Muscle layer of duodenum (tissue), 2 donors: ENCODE measurements around the gene CD3G.

Experiments
- H3K27ac ChIP-seq: one replicate; pipeline ENCODE4 v1.7.0; 2013; ENCODE audit warnings: mild to moderate bottlenecking, low read length
- H3K27me3 ChIP-seq: one replicate; pipeline ENCODE4 v1.7.0; 2013; ENCODE audit warnings: low read depth, mild to moderate bottlenecking, control low read depth, low read length
- H3K36me3 ChIP-seq, 2 donors: one replicate each; pipeline ENCODE4 v1.7.0; 2013; ENCODE audit warnings: low read length in 2 of 2, control low read depth in 1 of 2, mild to moderate bottlenecking in 1 of 2; ENCODE audit not compliant: insufficient read depth in 2 of 2, control insufficient read depth in 1 of 2
- H3K4me1 ChIP-seq, 2 donors: one replicate each; pipeline ENCODE4 v1.7.0; 2013; ENCODE audit warnings: low read length in 2 of 2, mild to moderate bottlenecking in 2 of 2, control low read depth in 1 of 2, moderate library complexity in 1 of 2; ENCODE audit not compliant: insufficient read depth in 2 of 2, control insufficient read depth in 1 of 2
- H3K4me3 ChIP-seq, 2 donors: one replicate each; pipeline ENCODE4 v1.7.0; 2013; ENCODE audit warnings: low read length in 2 of 2, low read depth in 1 of 2, mild to moderate bottlenecking in 1 of 2
- H3K9me3 ChIP-seq, 2 donors: one replicate each; pipeline ENCODE4 v1.7.0; 2013; ENCODE audit warnings: low read length in 2 of 2, control low read depth in 1 of 2, mild to moderate bottlenecking in 1 of 2; ENCODE audit not compliant: control insufficient read depth in 1 of 2
- donor health status: healthy.

Gene CD3G

DNA sequence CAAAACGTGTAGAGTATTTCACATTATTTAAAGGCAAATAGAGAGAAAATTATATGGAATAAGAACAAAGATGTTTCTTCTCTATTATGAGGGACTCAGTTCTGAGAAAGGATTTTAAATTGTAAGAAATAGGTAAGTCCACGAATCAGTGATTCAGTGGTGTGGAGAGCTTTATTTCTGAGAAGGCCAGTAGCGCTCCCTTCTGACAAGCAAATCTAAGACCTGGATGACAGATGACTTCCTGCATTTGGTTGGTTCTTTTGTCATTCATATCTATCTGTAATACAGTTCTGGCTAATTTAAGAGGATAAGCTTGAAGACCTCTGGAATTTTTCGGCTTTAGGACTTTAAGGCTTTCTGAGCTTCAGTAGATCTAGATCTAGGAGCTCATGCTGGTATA is 32.6 kb upstream of the CD3G start:
- Histone ChIP-seq H3K27me3 (no peaks in the 10 kb centered on the region), H3K4me1 (peaks cover 9 to 12% of the 10 kb centered on the region in 2 donors), H3K4me3 (no peak overlapping the region), H3K9me3 (no peaks in the 10 kb centered on the region), H3K27ac (no peak overlapping the region), H3K36me3 (no peaks in the 10 kb centered on the region)

DNA sequence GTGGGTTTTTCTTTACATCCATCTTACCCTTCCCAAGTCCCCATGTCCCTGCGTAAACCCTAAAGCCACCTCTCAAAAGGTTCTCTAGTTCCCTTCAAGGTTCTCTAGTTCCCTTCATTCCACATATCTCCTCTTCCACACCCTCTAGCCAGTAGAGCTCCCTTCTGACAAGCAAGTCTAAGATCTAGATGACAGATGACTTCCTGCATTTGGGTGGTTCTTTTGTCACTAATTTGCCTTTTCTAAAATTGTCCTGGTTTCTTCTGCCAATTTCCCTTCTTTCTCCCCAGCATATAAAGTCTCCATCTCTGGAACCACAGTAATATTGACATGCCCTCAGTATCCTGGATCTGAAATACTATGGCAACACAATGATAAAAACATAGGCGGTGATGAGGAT is 31.8 kb upstream of the CD3G start:
- H3K36me3 ChIP-seq: no peaks in the 10 kb centered on the region
- no peaks in the 10 kb centered on the region for H3K9me3 ChIP-seq
- H3K4me1 ChIP-seq: peaks cover 12 to 17% of the 10 kb centered on the region in 2 donors
- H3K4me3 ChIP-seq: no peak overlapping the region
- no peaks in the 10 kb centered on the region for H3K27me3 ChIP-seq
- H3K27ac ChIP-seq: no peak overlapping the region

- Histone ChIP-seq H3K27me3 (no peaks in the 10 kb centered on the region), H3K9me3 (no peaks in the 10 kb centered on the region), H3K36me3 (no peaks in the 10 kb centered on the region), H3K4me3 (no peak overlapping the region), H3K4me1 (peaks cover 12 to 17% of the 10 kb centered on the region in 2 donors), H3K27ac (no peak overlapping the region)
Measured at GRCh38 chr11:118313242-118313641, 30.9 kb upstream of the CD3G start.

- no peak overlapping the region for H3K4me3 ChIP-seq
- H3K27me3 ChIP-seq: no peaks in the 10 kb centered on the region
- H3K9me3 ChIP-seq: no peaks in the 10 kb centered on the region
- H3K27ac ChIP-seq: no peak overlapping the region
- peaks cover 12 to 17% of the 10 kb centered on the region in 2 donors for H3K4me1 ChIP-seq
- no peaks in the 10 kb centered on the region for H3K36me3 ChIP-seq
Measured at GRCh38 chr11:118314988-118315411, 29.1 kb upstream of the CD3G start.

GRCh38 chr11:118318124-118318523 is 26.0 kb upstream of the CD3G start:
- Histone ChIP-seq H3K36me3 (no peaks in the 10 kb centered on the region), H3K4me1 (peaks cover 12 to 17% of the 10 kb centered on the region in 2 donors), H3K9me3 (no peaks in the 10 kb centered on the region), H3K4me3 (no peak overlapping the region), H3K27ac (no peak overlapping the region), H3K27me3 (no peaks in the 10 kb centered on the region)

- Histone ChIP-seq H3K36me3 (no peaks in the 10 kb centered on the region), H3K27ac (no peak overlapping the region), H3K27me3 (no peaks in the 10 kb centered on the region), H3K4me3 (no peak overlapping the region), H3K4me1 (peaks cover 12 to 17% of the 10 kb centered on the region in 2 donors), H3K9me3 (no peaks in the 10 kb centered on the region)
Measured at GRCh38 chr11:118318581-118319336, 25.4 kb upstream of the CD3G start.

DNA sequence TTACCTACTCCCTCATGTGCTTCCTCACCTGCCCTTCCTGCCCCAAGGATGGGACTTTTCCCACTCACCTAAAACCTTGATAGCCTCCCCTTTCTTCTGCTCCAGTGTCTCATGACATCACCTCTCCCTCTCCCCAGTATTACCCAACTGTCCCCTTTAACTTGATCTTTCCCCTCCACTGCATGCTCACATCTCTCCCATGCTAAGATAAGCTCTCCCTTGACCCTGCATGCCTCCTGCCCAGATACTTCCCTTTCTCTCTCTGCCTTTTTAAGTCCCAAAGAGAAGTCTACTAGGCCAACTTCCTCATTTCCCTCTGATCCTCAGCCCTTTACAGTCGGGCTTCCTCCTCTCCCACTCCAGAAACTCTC is 24.8 kb upstream of the CD3G start:
- Histone ChIP-seq H3K4me1 (peaks cover 12 to 17% of the 10 kb centered on the region in 2 donors), H3K27ac (no peak overlapping the region), H3K27me3 (no peaks in the 10 kb centered on the region), H3K4me3 (no peak overlapping the region), H3K36me3 (no peaks in the 10 kb centered on the region), H3K9me3 (no peaks in the 10 kb centered on the region)

GRCh38 chr11:118320515-118320914 is 23.6 kb upstream of the CD3G start:
- Histone ChIP-seq H3K27me3 (no peaks in the 10 kb centered on the region), H3K4me1 (peaks cover 9 to 16% of the 10 kb centered on the region in 2 donors), H3K27ac (no peak overlapping the region), H3K36me3 (no peaks in the 10 kb centered on the region), H3K4me3 (no peak overlapping the region), H3K9me3 (no peaks in the 10 kb centered on the region)

DNA sequence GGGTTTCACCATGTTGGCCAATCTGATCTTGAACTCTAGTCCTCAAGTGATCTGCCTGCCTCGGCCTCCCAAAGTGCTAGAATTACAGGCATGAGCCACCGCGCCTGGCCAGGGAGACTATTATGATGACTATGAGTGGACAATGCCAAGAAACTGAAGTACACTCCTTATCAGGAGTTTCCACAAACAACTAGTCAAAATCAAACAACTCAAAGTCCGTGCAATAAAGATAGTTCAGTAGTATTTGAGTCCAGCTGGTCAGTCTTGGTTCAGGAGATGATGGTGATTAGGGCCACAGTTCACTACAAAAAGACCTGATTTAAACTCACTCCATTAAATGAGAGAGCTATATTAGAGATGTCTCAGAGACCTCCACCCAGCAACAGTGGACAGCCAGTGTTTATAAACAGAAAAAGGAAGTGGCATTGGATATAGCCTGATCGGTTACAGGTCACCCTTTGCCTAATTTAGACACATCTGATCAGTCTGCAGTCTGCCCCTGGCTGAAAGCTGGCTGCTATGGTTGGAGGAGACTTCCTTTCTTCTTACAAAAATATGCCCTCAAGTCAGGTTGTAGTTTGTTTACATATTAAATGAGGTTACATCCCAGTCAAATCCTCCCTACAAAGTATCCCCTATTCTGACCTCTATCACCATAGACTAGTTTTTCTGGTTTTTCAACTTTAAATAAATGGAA is 22.6 kb upstream of the CD3G start:
- Histone ChIP-seq H3K36me3 (no peaks in the 10 kb centered on the region), H3K9me3 (no peaks in the 10 kb centered on the region), H3K27ac (no peak overlapping the region), H3K27me3 (no peaks in the 10 kb centered on the region), H3K4me3 (no peak overlapping the region), H3K4me1 (peaks cover 4 to 5% of the 10 kb centered on the region in 2 donors)

DNA sequence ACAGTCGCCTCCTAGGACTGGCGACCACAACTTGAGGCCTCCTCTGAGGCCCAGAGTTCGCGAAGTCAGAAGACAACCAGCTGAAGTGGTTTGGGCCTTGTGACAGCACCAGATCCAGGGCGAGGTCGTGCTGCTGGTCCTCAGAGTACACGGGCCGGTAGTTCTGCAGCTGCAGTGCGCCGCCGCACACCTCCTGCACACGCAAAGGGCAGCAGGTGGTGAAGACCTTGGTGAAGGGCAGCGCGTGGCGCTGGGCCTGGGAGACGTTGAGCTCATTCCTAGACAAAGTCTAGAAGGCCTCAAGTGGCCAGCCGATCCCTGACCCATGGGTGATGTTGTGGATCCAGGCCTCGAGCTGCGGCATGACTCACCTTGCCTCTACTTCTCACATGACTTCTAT is 21.4 kb upstream of the CD3G start:
- Histone ChIP-seq H3K4me3 (no peak overlapping the region), H3K27ac (no peak overlapping the region), H3K4me1 (no peaks in the 10 kb centered on the region), H3K27me3 (no peaks in the 10 kb centered on the region), H3K9me3 (no peaks in the 10 kb centered on the region), H3K36me3 (no peaks in the 10 kb centered on the region)

DNA sequence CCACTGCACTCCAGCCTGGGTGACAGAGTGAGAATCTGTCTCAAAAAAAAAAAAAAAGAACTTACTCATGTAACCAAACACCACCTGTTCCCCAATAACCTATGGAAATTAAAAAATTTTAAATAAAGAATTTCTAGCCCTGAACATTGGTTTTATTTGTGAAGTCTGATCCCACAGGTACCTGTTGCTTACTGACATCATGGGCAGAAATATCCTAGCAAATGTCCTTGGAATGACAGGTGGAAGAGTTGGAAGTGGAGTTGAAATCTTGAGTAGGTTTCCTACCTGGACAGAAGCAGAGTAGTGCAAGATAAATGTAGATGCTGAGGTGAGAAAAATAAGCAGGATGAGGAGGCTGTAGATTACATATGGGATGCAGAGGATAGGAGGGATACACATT is 18.9 kb upstream of the CD3G start:
- Histone ChIP-seq H3K4me1 (no peaks in the 10 kb centered on the region), H3K27me3 (no peaks in the 10 kb centered on the region), H3K9me3 (no peaks in the 10 kb centered on the region), H3K4me3 (no peak overlapping the region), H3K36me3 (no peaks in the 10 kb centered on the region), H3K27ac (no peak overlapping the region)
